DMS53 treated with DMSO at 0.1 percent for 48 hours (cell line): ENCODE measurements around the gene SAP30BP.

Experiments used
- DNase-seq: peaks from one replicate; lab custom pipeline; 2025; ENCODE audit not compliant: unreplicated experiment; lab: John Stamatoyannopoulos, UW

The SAP30BP gene

DNA sequence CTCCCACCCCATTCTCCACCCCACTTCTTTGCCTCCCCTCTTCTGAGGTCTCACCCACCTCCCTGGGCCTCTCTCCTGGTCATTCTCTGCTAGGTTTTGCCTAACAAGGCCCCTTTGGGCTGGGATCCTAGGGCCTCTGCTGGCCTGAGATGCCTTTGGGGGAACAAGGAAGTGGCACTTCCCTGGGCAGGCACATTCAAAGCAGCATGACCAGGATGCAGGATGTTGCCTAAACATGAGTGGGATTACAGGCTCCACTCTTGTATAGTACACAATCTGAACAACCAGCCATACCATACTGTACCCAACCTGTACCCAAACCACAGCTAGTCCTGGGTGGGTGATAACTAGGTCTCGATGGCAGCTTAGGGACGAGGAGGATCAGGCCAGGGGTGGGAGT lies 88.9 kb downstream of the SAP30BP start:
- no peak for DNase-seq

- DNase-seq, result no peak
These were observed 89.4 kb downstream of the SAP30BP start for GRCh38 chr17:75756451-75757085.

DNA sequence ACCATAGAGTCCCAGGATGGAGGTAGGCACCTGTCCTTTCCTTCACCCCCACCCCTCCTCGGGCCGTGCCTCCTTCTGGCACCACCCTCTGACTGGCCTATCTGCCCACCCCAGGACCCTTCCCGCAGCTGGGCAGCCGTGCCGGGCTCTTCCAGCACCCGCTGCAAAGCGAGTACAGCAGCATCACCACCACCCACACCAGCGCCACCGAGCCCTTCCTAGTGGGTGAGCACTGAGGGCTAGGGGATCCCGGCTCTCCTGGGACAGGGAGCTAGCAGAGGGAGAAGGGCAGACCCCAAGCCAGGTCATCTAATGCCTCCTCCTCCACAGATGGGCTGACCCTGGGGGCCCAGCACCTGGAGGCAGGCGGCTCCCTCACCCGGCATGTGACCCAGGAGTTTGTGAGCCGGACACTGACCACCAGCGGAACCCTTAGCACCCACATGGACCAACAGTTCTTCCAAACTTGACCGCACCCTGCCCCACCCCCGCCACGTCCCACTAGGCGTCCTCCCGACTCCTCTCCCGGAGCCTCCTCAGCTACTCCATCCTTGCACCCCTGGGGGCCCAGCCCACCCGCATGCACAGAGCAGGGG lies 90.0 kb downstream of the SAP30BP start:
- DNase-seq, result no peak
